ENCODE results near the gene NADSYN1. TPM values are rescaled to one million over a fixed set of nuclear protein-coding genes. Genes with fewer than 3 reads are reported as not detected.

Gene NADSYN1
- total and polyA plus RNA-seq, 8 donors: 28.0 to 320 (median 65.2) TPM

DNA sequence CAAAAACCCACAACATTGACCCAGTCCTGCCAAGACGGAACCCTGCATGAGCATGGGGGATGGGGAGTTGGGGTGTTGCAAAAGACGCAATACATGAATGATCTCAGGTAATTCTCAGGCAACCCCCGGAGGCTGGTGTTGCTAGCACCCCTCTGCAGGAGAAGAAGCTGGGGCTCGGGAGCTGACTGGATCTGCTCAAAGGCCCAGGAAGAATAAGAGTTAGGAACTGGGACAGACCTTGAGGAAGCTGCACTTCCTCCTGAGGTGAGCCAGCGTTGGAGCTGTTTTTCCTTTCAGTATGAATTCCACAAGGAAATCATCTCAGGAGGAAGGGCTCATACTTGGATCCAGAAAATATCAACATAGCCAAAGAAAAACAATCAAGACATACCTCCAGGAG lies 95.1 kb downstream of the NADSYN1 start, which contains the start of gene KRTAP5-9:
KRTAP5-9 (plus strand) TSS at position 301 of the 400 bp plus-strand sequence. CDS start 238 bp downstream, outside the sequence.
- DNase-seq: no peak
- H3K9me3 ChIP-seq: no peaks in the 10 kb centered on the region
- H3K36me3 ChIP-seq: no peaks in the 10 kb centered on the region
- H3K4me3 ChIP-seq: no peak within 1 kb of the TSS
- no peak within 1 kb of the TSS for H3K27ac ChIP-seq
- intact Hi-C loops (cut with DNase I; ENCODE audit: low total_unique reads): no loop called here
- WGBS, 5 donors: 73 to 82% (median 77%) methylated on average over 5 of the region's 5 CpGs
- no peaks in the 10 kb centered on the region for H3K4me1 ChIP-seq
- peaks cover 0 to 10% (median 8%) of the 10 kb centered on the region in 3 donors for H3K27me3 ChIP-seq
- no peak for TF ChIP-seq EP300 (IDR thresholded peaks at IDR 0.05)
- TF ChIP-seq POLR2A (IDR thresholded peaks at IDR 0.05): no peak

GRCh38 chr11:71548716-71549151 lies 95.7 kb downstream of the NADSYN1 start:
- Histone ChIP-seq H3K4me3 (no peak overlapping the region), H3K36me3 (no peaks in the 10 kb centered on the region)
- WGBS, 5 donors: 49 to 70% (median 53%) methylated on average over 2 to 5 of the region's 5 CpGs

More at GRCh38 chr11:71548716-71549151, 95.7 kb downstream of the NADSYN1 start:
- no peaks in the 10 kb centered on the region for H3K9me3 ChIP-seq
- H3K27ac ChIP-seq: no peak overlapping the region
- no peak for DNase-seq
- TF ChIP-seq POLR2AphosphoS5 (IDR thresholded peaks at IDR 0.05) (no peak), EP300 (IDR thresholded peaks at IDR 0.05) (no peak), POLR2A (IDR thresholded peaks at IDR 0.05) (no peak)
- TF ChIP-seq, protein P1, sequence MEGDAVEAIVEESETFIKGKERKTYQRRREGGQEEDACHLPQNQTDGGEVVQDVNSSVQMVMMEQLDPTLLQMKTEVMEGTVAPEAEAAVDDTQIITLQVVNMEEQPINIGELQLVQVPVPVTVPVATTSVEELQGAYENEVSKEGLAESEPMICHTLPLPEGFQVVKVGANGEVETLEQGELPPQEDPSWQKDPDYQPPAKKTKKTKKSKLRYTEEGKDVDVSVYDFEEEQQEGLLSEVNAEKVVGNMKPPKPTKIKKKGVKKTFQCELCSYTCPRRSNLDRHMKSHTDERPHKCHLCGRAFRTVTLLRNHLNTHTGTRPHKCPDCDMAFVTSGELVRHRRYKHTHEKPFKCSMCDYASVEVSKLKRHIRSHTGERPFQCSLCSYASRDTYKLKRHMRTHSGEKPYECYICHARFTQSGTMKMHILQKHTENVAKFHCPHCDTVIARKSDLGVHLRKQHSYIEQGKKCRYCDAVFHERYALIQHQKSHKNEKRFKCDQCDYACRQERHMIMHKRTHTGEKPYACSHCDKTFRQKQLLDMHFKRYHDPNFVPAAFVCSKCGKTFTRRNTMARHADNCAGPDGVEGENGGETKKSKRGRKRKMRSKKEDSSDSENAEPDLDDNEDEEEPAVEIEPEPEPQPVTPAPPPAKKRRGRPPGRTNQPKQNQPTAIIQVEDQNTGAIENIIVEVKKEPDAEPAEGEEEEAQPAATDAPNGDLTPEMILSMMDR (IDR thresholded peaks at IDR 0.05): no peak
- H3K4me1 ChIP-seq: no peaks in the 10 kb centered on the region
- intact Hi-C loops (cut with DNase I; ENCODE audit: low total_unique reads): no loop called here
- H3K27me3 ChIP-seq: peaks cover 0 to 10% (median 8%) of the 10 kb centered on the region in 3 donors

Small RNAs within 50 kb of the gene (small RNA-seq; reads per million reads assigned to genes)
- gene MIR6754: 0 reads per million in 4 donors

Other genes starting within 250 kb of the NADSYN1 start
- 100 to 1,000 TPM in 1 of 5 donors, 10 to 100 TPM in 4; 15.4 to 126 (median 88.6) TPM for gene SHANK2, start 200.6 kb upstream of the NADSYN1 start, total RNA-seq
- gene SHANK2, start 200.6 kb upstream of the NADSYN1 start, polyA plus RNA-seq: 1 to 10 TPM; 1.6 to 6.2 (median 2.1) TPM
- gene DHCR7, start 4.8 kb upstream of the NADSYN1 start, total RNA-seq: 10 to 100 TPM; 11.2 to 58.8 (median 17.9) TPM
- gene DHCR7, start 4.8 kb upstream of the NADSYN1 start, polyA plus RNA-seq: 10 to 100 TPM in 2 of 3 donors, 1 to 10 TPM in 1; 3.5 to 13.2 (median 11.2) TPM
- 1 to 10 TPM in 1 of 5 donors, not detected in 4; 4.8 TPM for gene KRTAP5-7, start 74.1 kb downstream of the NADSYN1 start, total RNA-seq
- gene KRTAP5-7, start 74.1 kb downstream of the NADSYN1 start, polyA plus RNA-seq: under 1 TPM in 1 of 3 donors, not detected in 2; 0.10 TPM
- 1 to 10 TPM in 1 of 5 donors, not detected in 4; 5.5 TPM for gene KRTAP5-8, start 84.8 kb downstream of the NADSYN1 start, total RNA-seq
- gene KRTAP5-8, start 84.8 kb downstream of the NADSYN1 start, polyA plus RNA-seq: under 1 TPM in 1 of 3 donors, not detected in 2; 0.15 TPM
- not detected for gene KRTAP5-9, start 95.2 kb downstream of the NADSYN1 start, total RNA-seq
- under 1 TPM in 1 of 3 donors, not detected in 2; 0.55 TPM for gene KRTAP5-9, start 95.2 kb downstream of the NADSYN1 start, polyA plus RNA-seq
- gene KRTAP5-10, start 112.4 kb downstream of the NADSYN1 start, total RNA-seq: not detected
- not detected for gene KRTAP5-10, start 112.4 kb downstream of the NADSYN1 start, polyA plus RNA-seq
- not detected for gene KRTAP5-11, start 129.7 kb downstream of the NADSYN1 start, total RNA-seq
- gene KRTAP5-11, start 129.7 kb downstream of the NADSYN1 start, polyA plus RNA-seq: not detected

Measured in stomach (tissue), 9 donors.